H1 (cell line): ENCODE data around the gene ANGPTL8. TPM values are rescaled to one million over a fixed set of nuclear protein-coding genes. Genes with fewer than 3 reads are reported as not detected.

Source experiments
- ATF3 ChIP-seq: IDR thresholded peaks from 2 replicates; pipeline ENCODE4 v1.6.1; 2011; ENCODE audit warnings: low read depth, mild to moderate bottlenecking, low read length; ENCODE audit not compliant: insufficient read depth
- CHD7 ChIP-seq: fragments of 300-600 bp; sonication (generic); IDR thresholded peaks from 2 replicates; pipeline ENCODE4 v1.7.1; 2012; ENCODE audit warnings: low read length, moderate library complexity, mild to moderate bottlenecking, inconsistent platforms; ENCODE audit not compliant: insufficient replicate concordance
- USF2 ChIP-seq: IDR thresholded peaks from 2 replicates; pipeline ENCODE4 v1.6.1; 2011; ENCODE audit warnings: low read length, improper control_type of control experiment
- polyA plus RNA-seq, 7 experiments: library from polyadenylated mRNA; depleted of rRNA in 3 of 7; stranded (reverse) in 5 of 7; unstranded in 2 of 7; fragments of >200 nt in 5 of 7; fragments of 200-250 nt in 2 of 7; gene quantifications; 1 replicate in 5 of 7; 2 replicates in 1 of 7; 4 replicates in 1 of 7; pipeline versions ENCODE4 v1.2.1 to v1.2.3, GENCODE V29; 2011 to 2013; ENCODE audit warnings: missing spikeins in 2 of 7, mixed read lengths in 2 of 7
- total RNA-seq: library from RNA; stranded (reverse); fragmentation: NEBNext Ultra II Directional; extraction: Animal tissue kit (Norgen Biotek cat#: 25700); gene quantifications from 2 replicates; pipeline ENCODE4 v1.2.1, GENCODE V29; 2021

ANGPTL8 gene
- total and polyA plus RNA-seq, 2 of the 8 experiments (the other 6 are each of a cell fraction or from before 2014, with no cell fraction given): not detected

- TF ChIP-seq CHD7: no peak
- TF ChIP-seq USF2: peak; percentile 76
- TF ChIP-seq ATF3: peak; percentile 43; the same call in 1 of the 2 replicates
- TF ChIP-seq, all 59 proteins: peak for 2
Observed at GRCh38 chr19:11191273-11191755, 48.1 kb upstream of the ANGPTL8 start (continued).
